NCI-H524 treated with DMSO at 0.1 percent for 48 hours (cell line): Measurements from ENCODE around the gene VDR.

Source experiments
- DNase-seq: peaks from one replicate; lab custom pipeline; 2025; lab: John Stamatoyannopoulos, UW

Gene VDR

DNA sequence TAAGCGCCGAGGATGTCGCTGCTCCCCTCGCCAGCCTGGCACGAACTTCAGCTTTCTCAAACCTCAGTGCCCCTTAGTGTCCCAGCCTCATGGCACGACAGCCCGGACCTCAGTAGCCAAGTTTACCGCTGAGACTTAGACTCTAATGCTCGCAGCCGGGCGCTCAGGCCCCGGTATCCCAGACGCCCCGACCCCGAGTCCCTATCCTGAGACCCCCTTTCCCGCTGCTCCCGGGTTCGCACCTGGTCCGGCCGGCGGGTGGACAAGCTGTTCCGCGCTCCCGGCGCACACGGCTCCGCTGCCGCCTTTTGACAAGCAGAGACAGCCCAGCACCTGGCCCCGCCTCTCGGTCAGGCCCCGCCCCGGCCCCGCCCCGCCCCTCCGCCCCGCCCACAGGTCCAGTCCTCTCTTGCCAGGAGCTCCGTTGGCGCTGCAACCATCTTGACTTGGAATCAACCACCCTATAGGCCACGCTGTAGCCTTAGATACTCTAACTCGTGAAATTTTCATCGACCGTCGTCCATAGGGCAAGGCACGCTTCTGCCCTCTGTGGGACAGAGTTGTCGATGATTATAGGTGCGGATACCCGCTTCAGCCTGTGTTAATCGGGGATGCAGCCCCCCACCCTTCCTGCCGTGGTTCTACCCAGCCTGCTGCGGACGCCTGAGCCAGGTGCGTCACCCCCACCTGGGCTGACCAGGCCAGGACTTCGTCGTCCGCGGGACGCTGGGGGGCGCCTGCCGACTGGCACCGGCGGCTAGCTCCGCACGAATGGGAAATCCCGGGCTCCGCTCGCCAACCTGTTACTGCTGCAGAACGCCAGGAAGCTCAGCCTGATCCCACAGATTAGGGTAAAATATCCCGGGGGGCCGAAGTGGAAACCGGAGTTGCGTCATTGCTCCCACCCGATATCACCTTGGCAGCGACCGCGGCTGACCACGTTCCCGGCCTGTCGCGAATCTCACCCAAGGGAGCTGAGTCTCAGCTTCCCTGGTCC, at the start of gene VDR:
Gene VDR, minus strand, starts transcription at position 282 of the 997 bp plus-strand sequence. CDS start 25,881 bp downstream, outside the sequence.
- peak; percentile 28 for DNase-seq

DNA sequence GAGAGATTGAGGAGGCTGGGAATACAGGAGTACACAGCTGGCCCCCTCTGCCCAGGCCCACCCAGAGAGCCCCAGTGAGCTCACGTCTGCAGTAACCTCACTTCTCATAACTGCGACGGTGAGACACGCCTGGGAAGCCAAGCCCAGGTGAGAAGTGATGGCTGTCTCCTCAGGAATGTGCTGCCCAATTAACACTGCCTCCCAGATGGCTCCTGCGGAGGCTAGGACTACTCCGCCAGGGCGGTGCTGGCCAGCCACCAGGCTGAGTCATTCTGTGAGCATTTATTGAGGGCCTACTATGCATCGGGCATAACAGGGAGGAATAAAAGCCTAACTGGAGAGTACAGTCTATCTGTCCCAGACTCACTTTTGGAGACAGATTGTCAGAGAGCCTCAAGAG, 49.3 kb upstream of the VDR start:
- no peak for DNase-seq

DNA sequence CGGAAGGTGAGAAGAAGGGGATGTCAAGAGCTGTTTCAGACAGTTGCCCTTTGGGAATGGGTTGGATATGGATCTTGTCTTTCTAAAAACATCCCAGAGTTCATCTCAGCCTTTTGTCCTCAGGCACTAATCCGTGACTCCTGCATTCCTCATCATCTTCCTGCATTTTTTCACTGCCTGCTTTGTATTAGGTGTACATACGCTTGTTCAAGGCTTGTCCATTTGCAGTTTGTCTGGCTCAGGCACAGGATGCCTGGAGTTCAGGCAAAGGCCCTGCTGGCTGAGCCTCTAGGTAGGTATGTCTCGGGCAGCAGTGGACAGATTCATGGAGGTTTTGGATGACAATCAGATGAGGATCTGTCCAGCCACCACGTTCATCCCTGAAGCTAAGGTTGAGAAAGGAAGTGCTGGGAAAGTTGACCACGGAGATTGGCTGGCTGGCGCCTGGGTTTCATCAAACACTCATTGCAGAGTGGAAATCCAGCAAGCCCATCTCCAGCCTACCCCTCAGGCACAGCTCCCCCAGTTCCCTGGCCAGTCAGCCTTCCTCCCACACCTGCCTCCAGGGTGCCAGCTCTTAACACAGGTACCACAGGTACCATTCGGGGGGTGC, 46.2 kb upstream of the VDR start:
- no peak for DNase-seq

DNA sequence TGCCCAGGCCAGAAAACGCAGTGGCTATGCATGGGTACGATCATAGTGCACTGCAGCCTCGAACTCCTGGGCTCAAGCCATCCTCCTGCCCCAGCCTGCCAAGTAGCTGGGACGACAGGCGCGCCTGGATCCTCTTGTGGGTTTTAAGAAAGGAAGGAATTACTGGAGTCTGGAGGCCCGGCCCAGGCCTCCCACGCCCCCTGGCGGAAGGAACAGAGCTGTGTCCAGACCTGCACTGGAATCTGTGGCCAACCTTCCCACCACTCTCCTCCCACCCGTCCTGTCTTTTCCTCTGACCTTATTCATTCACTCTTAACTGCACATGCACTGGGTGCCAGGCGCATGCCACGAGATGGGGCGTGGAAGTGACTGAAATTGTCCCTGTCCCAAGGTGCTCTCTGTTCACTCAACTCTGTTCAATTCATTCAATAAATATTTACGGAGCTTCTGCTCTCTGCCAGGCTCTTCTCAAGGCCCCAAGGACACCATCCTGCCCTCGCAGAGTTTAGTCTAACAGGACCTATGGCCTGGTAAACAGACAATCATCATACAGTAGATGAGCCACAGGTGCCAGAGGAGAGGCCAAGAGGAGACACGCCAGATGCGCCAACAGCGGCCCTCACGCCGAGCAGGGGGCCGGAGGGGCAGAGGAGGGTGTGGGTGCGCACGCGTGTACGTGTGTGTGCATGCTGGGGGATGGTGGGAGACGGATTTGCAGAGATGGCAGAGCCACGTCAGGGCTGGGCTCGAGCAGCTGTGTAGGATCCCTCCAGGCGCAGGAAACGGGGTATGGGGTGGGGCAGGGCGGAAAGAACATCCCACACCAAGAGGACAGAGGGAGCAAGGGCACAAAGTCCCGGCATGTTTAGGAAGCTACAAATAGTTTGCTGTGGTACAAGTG, 44.9 kb upstream of the VDR start:
- DNase-seq: peak; percentile 18

DNA sequence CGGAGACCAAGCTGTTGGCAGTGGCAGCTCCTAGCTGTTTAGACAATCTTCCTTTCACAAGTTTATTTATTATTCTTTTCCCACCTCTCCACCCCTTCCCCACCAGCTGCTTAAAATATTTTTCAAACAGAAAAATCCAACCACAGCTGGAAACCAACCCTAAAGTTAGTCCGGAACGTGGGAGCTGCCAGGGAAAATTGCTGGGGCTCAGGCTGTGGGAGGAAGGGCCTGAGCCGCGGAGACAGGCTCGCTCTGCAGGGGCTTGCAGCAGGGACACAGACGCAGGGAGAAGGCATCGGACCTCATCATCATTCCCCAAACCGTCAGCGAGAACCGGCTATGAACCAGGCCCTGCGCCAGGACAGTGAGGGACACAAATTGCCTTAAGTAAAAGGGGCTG, 42.5 kb upstream of the VDR start:
- DNase-seq: no peak

DNA sequence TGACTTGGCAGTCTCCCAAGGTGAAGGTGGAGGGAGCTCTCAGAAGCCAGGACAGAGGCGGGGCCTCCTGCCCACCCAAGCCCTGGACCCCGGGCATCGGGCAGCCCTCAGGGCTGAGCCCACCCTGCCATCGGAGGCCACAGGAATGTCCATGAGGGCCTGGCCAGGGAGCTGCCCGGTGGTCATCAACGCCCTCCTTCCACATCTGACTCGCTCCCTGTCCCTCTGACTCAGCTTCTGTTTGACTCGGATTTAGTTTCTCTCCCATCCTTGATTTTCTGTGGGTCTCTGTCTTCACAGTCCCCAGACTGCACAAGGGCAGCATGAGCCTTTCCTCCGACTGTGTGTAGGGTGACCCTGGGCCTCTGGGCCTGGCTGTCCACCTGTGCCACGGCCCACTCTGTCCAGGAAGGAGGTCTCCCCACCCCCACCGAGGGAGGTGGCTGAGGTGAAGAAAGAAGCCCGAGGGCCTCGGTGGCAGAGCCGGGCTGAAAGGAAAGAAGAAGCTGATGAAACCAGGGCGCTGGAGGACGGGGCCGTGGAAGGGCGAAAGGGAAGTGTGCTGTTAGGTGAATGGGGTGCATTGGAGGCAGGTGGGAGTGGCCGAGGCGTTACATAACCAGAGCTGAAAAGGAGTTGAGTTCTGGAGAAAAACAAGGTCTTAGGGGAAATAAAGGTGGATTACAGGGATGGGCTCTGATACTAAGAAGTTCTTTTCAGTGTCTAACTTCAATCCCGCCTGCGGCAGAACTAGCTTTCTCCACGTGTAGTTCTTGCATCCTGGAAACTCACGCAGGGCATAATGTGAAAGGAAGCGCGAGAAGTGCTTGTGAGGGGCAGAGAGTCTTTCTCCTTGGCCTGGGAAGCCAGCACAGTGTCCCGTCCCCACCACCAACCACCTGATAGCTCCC, 41.9 kb upstream of the VDR start:
- DNase-seq: no peak

DNA sequence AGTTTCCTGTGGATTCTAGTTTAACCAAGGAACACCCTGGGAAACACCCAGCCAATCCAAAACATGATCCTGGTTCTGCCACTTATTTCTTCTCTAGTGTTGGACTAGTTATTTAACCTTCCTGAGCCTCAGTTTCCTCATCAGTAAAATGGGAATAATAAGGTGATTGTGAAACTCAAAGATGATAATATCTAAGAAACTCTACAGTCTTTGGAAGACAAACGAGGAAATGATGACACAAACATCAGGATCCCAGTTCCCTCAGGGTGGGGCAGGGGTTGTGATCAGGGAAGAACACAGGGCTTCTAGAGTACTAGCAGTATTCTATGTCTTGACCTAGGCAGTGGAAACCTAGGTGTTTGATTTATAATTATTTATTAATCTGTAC, 40.5 kb upstream of the VDR start:
- DNase-seq: no peak

DNA sequence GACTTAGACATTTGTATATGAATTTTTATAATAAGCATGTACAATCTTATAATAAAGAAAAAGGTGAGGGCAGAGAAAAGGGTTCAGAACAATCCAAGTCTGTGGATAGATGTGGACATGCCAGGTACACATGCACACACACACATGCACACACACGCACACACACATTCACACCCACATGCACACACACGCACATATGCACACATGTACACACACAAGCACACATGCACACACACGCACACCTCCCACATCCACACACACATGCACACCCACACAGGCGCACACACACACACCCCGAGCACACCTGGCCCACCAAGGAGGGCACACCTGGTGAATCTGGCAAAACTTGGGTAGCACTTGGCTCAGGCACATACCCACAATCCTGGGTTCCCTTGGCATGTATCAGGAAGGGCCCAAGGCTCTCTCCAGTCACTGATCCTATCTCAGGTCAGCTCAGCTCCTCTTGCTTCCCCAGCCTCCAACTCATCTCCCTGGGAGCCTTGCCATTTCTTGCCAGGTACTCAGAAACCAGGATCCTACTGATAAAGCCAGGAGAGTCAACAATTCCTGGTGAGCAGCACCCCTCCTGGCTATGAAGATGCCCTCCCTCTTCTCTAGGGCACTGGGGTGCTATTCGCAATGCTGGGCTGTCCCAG, 40.0 kb upstream of the VDR start:
- DNase-seq: no peak

DNA sequence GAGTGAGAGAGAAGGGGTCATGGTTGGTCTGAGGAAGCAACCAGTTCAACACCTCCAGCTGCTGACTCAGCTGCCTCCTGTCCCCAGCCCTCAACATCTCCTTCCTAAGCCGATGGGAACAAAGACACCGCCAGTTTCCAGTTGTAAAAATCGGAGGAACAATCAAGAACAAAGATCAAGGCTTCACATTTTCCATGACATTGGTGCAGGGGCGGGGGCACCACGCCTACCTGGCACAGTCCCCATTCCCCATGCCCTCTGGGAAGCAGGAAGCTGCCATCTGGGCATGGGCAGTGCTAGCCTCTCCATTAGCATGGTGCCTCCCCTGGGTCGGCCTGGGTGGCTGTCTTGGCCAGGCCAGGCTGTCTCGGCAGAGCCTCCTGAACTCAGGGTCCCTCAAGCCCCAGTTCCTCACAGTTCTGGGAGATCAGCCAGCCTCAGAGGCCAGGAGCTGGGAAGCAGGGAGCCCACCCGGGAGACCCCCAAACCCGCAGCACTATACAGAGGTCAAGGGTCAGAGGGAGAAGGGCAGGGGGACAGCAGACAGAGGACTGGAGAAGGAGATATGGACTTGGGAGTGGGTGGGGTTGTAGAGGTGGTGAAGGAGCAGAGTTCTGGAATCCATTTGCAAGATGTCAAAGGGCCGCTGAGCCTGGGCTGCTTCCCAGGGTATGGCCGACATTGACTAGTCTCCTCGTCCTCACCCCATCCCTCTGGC, 39.0 kb upstream of the VDR start:
- no peak for DNase-seq

DNA sequence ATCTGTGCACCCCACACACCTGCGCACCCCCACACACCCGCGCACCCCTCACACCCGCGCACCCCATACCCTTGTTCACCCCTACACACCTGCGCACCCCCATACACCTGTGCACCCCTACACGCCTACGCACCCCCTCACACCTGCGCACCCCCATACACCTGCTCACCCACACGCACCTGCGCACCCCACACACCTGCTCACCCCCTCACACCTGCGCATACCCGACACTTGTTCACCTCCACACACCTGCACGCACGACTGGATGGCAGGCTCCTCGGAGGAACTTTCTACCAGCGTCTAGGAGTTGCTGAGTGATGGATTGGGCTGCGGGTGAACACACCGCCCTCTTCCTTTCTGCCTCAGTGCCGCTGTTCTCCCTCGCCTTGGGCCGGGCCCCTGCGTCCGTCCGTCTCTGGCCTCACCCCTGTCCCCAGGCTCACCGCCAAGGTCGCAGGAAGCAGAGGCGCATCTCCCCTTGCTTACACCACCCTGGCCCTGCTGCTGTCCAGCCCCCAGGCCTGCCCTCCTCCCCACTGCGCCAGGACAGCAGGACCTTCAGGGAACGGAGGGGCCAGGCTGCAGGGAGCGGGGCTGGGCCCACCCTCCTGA, 37.9 kb upstream of the VDR start:
- DNase-seq: no peak

DNA sequence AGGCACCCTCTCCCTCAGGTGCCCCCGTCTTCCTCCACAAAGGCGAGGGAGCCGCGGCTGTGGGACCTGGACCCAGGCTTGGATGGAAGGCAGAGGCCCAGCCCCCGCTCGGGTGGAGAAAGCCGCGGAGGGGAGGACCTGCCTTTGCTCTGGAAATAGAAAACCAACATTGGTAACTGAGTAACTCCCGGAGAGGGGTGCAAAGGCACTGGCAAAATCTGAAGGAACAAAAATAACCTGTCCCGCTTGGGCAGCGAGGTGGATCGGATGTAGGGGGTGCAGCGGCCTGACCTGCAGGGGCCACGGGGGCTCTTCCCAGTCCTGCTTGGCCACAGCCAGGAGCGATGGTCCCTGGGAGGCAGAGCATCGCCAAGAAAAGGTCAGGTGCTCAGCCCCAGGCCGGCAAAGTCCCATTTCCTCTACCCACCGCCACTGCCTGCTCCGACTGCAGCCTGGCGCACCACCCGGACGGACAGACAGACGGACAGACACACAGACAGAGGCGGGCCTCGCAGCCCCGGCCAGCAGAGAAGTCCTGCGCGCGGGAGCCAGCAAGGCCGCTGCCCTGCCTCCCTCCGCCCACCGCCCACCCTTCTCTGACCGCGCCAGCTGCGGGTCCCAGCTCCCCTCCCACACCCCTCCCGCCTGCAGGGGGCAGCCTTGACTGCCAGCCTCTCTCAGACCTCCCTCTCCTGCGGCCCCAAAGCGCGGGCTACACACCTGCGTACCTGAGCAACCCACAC, 37.2 kb upstream of the VDR start:
- DNase-seq: no peak

DNA sequence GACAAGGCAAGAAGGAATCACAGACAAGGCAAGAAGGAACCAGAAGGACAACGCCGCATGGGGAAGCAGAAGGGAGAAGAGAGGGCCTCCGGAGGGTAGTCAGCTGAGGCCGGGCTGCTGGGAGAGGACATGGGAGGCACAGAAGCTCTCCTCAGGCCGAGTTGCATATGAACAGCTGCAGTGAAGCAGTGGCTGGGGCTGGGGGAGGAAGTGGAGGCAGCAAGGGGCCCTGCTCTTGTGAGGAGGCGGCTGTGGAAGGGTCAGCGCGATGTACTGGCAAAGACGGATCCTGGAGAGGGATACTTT, 36.6 kb upstream of the VDR start:
- no peak for DNase-seq

DNA sequence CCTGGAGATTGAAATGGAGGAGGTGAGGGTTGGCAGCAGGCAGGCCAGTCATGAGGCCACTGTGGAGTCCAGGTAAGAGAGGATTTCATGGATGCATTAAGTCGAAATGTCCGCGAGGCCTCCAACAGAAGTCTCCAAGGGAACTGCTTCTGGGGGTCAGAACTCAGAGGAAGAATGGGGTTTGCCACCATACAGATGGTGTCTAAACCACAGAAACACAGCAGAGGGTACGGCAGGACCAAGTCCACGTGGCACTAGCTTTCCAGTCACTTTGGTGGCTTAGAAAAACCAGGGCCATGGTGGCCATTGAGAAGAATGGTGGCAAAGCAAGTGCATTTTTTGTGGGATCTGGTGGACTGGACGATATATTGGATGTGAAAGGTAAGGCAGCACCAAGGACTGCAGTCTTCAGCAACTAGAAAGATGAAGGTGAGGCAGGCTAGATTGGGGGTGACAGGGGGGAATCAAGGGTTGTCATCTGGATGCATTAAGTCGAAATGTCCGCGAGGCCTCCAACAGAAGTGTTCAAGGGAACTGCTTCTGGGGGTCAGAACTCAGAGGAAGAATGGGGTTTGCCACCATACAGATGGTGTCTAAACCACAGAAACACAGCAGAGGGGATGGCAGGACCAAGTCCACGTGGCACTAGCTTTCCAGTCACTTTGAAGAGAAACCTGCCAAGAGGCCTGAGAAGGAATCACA, 36.1 kb upstream of the VDR start:
- DNase-seq: no peak

DNA sequence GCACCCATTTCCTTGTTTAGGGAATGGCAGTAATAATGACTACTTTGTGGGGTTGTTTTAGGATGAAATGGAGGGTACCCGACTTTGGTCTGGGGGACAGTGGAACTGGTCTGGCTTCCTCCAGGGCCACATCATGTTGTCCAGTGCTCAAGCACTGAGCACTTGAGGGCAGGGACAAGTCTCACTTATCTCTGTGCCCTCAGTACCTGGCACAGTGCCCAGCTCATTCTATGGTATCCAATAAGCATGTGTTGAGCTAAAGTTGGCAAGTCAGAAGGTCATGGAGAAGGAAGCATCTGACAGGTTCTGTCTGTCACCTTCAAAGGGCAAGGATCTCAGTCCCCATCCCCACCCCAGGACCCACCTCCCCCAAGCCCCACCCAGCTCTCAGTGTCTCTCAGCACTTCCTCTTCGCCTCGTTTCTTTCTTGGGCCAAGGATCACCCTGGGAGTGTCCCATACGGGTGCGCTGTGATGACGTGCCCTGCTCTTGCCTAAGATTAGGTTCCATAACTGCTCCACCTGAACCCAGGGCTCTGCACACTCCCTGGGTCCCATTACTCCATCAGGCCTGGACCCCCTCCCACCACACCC, 34.3 kb upstream of the VDR start:
- no peak for DNase-seq

DNA sequence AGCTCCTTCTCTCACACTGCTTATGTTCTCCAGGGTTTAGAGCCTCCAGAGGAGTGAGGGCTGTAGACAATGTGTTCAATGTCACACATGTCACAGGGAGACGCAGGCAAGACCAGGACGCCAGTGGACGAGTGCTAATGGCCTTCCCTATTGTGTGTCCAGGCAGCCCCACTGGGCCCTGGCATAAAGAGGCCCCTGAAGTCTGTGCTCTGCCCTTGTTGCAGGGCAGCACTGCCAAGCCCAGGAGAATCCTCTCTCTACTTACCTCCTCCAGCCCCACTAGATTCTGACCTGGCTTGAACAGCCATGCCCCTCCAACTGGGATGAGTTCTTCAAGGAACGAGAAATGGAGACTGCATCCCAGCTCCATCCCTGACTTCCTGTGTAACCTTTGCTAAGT, 33.8 kb upstream of the VDR start:
- DNase-seq: no peak

DNA sequence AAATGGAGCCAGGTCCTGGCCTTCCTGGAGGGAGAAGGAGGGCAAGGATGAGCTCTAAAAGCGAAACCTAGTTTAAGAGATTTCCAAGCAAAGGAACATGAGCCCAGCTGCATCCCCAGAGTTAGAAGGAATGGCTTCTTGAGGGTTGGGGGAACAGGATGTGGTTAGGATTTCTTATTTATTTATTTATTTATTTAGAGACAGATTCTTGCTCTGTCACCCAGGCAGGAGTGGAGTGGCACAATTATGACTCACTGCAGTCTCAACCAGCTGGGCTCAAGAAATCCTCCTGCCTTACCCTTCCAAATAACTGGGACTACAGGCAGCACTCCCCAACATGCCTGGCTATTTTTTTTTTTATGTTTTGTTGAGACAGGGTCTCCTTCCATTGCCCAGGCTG, 33.3 kb upstream of the VDR start:
- DNase-seq: no peak

DNA sequence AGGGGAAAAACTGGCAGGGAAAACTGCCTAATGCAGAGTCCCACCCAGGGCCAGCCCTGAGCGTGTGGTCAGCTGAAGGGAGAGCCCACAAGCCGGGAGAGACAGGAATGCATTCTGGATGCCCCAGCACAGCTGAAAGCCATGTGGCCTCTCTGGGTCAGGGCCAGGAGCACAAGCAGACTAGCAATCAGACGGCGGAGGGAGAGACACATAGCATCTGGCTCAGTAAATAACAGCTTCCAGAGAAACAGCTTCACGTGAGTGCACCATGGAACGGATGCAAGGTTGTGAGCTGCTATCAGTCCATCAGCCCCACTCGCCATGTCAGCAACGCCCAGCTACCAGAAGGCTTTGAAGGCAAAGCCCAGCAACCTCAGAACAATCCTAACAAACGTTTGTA, 30.4 kb upstream of the VDR start:
- no peak for DNase-seq

DNA sequence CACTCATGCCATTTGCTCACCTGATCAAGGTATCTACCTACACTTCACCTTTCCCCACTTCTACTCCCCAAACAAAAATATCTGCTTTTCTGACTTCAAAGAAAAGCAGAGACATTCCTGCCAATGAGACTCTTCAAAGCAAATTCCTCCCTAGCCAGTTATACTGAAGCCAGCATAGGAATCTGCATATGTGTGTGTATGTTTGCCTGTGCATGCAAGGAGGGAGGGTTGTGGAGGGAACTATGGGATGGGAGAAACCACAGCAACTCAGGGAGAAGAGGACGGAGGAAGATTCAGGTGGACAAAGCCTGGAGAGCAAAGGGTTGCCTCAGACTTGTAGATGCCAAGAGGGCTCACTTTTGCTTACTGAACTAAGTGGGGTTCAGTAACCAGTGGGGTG, 26.4 kb upstream of the VDR start:
- no peak for DNase-seq
